ENCODE results near the gene ATP11A.
A peak's percentile ranks its signal among the peaks of the same experiment; 100 is the strongest.

ATP11A gene

GRCh38 chr13:112723771-112724170 is 33.9 kb downstream of the ATP11A start:
- H3K23ac ChIP-seq (ENCODE audit: low read length) = no peak overlapping the region
- DNase-seq = no peak
- no peak overlapping the region for H4K8ac ChIP-seq (ENCODE audit: low read depth, low read length)
- no peak overlapping the region for H3K56ac ChIP-seq (ENCODE audit: low read length)
- peaks cover 14% of the 10 kb centered on the region for H3K79me2 ChIP-seq (ENCODE audit: control insufficient read depth, insufficient read depth, low read length)
- no peak overlapping the region for H2AK5ac ChIP-seq (ENCODE audit: low read length)
- no peak overlapping the region for H3K4ac ChIP-seq (ENCODE audit: low read depth, low read length)
- H3K36me3 ChIP-seq (ENCODE audit: control insufficient read depth, insufficient read depth, low read length) = no peaks in the 10 kb centered on the region
- no peak overlapping the region for H3K27ac ChIP-seq (ENCODE audit: low read depth, low read length)
- peaks cover 4% of the 10 kb centered on the region for H3K4me1 ChIP-seq (ENCODE audit: control insufficient read depth, low read depth, low read length)
- no peaks in the 10 kb centered on the region for H3K27me3 ChIP-seq (ENCODE audit: insufficient read depth, low read length, poor library complexity)
- no CpG with 5 or more reads among the region's 17 CpGs for WGBS (ENCODE audit: extremely low coverage, insufficient coverage, low lambda C conversion rate)
- H4K5ac ChIP-seq (ENCODE audit: low read length) = no peak overlapping the region
- no peak overlapping the region for H3K9ac ChIP-seq (ENCODE audit: low read length)
- peaks cover 21% of the 10 kb centered on the region for H3K79me1 ChIP-seq (ENCODE audit: low read length)
- no peak overlapping the region for H2BK15ac ChIP-seq (replicated peaks; ENCODE audit: low read depth)
- H3K4me3 ChIP-seq (ENCODE audit: low read length) = no peak overlapping the region
- H3K18ac ChIP-seq (ENCODE audit: low read length) = no peak overlapping the region
- no peak overlapping the region for H2BK5ac ChIP-seq (ENCODE audit: low read length)
- no peak overlapping the region for H2BK120ac ChIP-seq (ENCODE audit: low read depth, low read length)
- no peak overlapping the region for H3K4me2 ChIP-seq (ENCODE audit: low read length)

- no peak overlapping the region for H2BK120ac ChIP-seq (ENCODE audit: low read depth, low read length)
- H3K27ac ChIP-seq (ENCODE audit: low read depth, low read length) = no peak overlapping the region
- peaks cover 8% of the 10 kb centered on the region for H3K4me1 ChIP-seq (ENCODE audit: control insufficient read depth, low read depth, low read length)
Observed at GRCh38 chr13:112724788-112725345, 35.0 kb downstream of the ATP11A start.

DNA sequence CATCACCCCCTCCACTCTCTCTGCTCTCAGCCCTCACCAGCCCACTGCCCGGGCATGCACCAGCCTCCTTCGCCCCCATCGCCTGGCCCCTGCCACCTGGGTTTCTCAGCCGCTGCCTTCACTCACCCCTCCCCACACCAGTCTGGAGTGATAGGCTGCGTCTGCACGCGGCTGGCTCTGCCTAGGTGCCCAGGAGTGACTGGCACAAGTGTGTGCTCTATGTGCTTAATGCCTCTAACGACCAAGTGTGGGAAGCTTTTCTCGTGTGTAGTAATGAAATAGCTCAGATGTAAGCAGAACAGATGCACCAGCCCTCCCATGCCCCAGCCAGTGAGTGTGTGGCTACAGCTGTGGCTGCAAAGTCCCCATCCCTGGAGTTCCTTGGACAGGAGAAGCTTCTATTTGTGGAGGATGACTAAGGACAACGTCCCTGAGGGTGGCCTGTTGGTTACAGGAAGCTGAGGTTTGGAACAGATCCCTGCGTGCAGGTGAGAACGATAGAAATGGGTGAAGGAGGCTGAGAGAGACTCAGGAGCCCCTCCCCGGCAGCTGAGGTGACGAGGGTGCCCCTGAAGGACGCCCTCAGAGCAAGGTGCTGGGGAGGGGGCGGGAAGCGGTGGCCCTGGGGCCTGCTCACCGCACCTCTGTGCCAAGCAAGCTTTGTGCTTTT is 35.6 kb downstream of the ATP11A start:
- no peak overlapping the region for H3K56ac ChIP-seq (ENCODE audit: low read length)

More at GRCh38 chr13:112724788-112725345, 35.0 kb downstream of the ATP11A start:
- Histone ChIP-seq H4K8ac (ENCODE audit: low read depth, low read length) (no peak overlapping the region), H3K27me3 (ENCODE audit: insufficient read depth, low read length, poor library complexity) (no peaks in the 10 kb centered on the region), H3K79me1 (ENCODE audit: low read length) (peaks cover 24% of the 10 kb centered on the region), H3K4me2 (ENCODE audit: low read length) (no peak overlapping the region), H4K5ac (ENCODE audit: low read length) (no peak overlapping the region), H3K4me3 (ENCODE audit: low read length) (no peak overlapping the region), H2AK5ac (ENCODE audit: low read length) (no peak overlapping the region), H2BK15ac (replicated peaks; ENCODE audit: low read depth) (no peak overlapping the region), H3K18ac (ENCODE audit: low read length) (no peak overlapping the region), H3K9ac (ENCODE audit: low read length) (no peak overlapping the region), H3K56ac (ENCODE audit: low read length) (no peak overlapping the region), H2BK5ac (ENCODE audit: low read length) (no peak overlapping the region), H3K23ac (ENCODE audit: low read length) (no peak overlapping the region), H3K36me3 (ENCODE audit: control insufficient read depth, insufficient read depth, low read length) (no peaks in the 10 kb centered on the region), H3K4ac (ENCODE audit: low read depth, low read length) (no peak overlapping the region), H3K79me2 (ENCODE audit: control insufficient read depth, insufficient read depth, low read length) (peaks cover 16% of the 10 kb centered on the region)
- WGBS (ENCODE audit: extremely low coverage, insufficient coverage, low lambda C conversion rate) = no CpG with 5 or more reads among the region's 12 CpGs
- DNase-seq = no peak

GRCh38 chr13:112726016-112726767 is 36.4 kb downstream of the ATP11A start:
- peaks cover 16% of the 10 kb centered on the region for H3K79me2 ChIP-seq (ENCODE audit: control insufficient read depth, insufficient read depth, low read length)
- H3K4me1 ChIP-seq (ENCODE audit: control insufficient read depth, low read depth, low read length) = peaks cover 8% of the 10 kb centered on the region
- no peak overlapping the region for H3K4ac ChIP-seq (ENCODE audit: low read depth, low read length)
- no peak overlapping the region for H2AK5ac ChIP-seq (ENCODE audit: low read length)
- H4K8ac ChIP-seq (ENCODE audit: low read depth, low read length) = no peak overlapping the region
- H2BK5ac ChIP-seq (ENCODE audit: low read length) = no peak overlapping the region
- H3K27me3 ChIP-seq (ENCODE audit: insufficient read depth, low read length, poor library complexity) = no peaks in the 10 kb centered on the region
- peaks cover 20% of the 10 kb centered on the region for H3K79me1 ChIP-seq (ENCODE audit: low read length)
- no peak overlapping the region for H3K18ac ChIP-seq (ENCODE audit: low read length)
- H3K4me3 ChIP-seq (ENCODE audit: low read length) = no peak overlapping the region
- no peak overlapping the region for H3K9ac ChIP-seq (ENCODE audit: low read length)
- no CpG with 5 or more reads among the region's 17 CpGs for WGBS (ENCODE audit: extremely low coverage, insufficient coverage, low lambda C conversion rate)
- no peak overlapping the region for H3K23ac ChIP-seq (ENCODE audit: low read length)
- H3K36me3 ChIP-seq (ENCODE audit: control insufficient read depth, insufficient read depth, low read length) = no peaks in the 10 kb centered on the region
- no peak overlapping the region for H3K27ac ChIP-seq (ENCODE audit: low read depth, low read length)
- H2BK120ac ChIP-seq (ENCODE audit: low read depth, low read length) = no peak overlapping the region
- no peak overlapping the region for H4K5ac ChIP-seq (ENCODE audit: low read length)
- H3K4me2 ChIP-seq (ENCODE audit: low read length) = no peak overlapping the region
- DNase-seq = no peak
- H3K56ac ChIP-seq (ENCODE audit: low read length) = no peak overlapping the region
- no peak overlapping the region for H2BK15ac ChIP-seq (replicated peaks; ENCODE audit: low read depth)

More for the DNA sequence above, 35.6 kb downstream of the ATP11A start:
- H2BK15ac ChIP-seq (replicated peaks; ENCODE audit: low read depth) = no peak overlapping the region
- H3K23ac ChIP-seq (ENCODE audit: low read length) = peak overlapping the region; percentile 81
- peaks cover 20% of the 10 kb centered on the region for H3K79me1 ChIP-seq (ENCODE audit: low read length)
- H3K4me1 ChIP-seq (ENCODE audit: control insufficient read depth, low read depth, low read length) = peaks cover 8% of the 10 kb centered on the region
- no peak overlapping the region for H3K9ac ChIP-seq (ENCODE audit: low read length)
- no peak overlapping the region for H2BK120ac ChIP-seq (ENCODE audit: low read depth, low read length)
- H3K4me2 ChIP-seq (ENCODE audit: low read length) = no peak overlapping the region
- no peaks in the 10 kb centered on the region for H3K36me3 ChIP-seq (ENCODE audit: control insufficient read depth, insufficient read depth, low read length)
- H3K79me2 ChIP-seq (ENCODE audit: control insufficient read depth, insufficient read depth, low read length) = peaks cover 16% of the 10 kb centered on the region
- H4K8ac ChIP-seq (ENCODE audit: low read depth, low read length) = no peak overlapping the region
- no peaks in the 10 kb centered on the region for H3K27me3 ChIP-seq (ENCODE audit: insufficient read depth, low read length, poor library complexity)
- no peak overlapping the region for H3K4ac ChIP-seq (ENCODE audit: low read depth, low read length)
- no peak overlapping the region for H3K27ac ChIP-seq (ENCODE audit: low read depth, low read length)
- WGBS (ENCODE audit: extremely low coverage, insufficient coverage, low lambda C conversion rate) = no CpG with 5 or more reads among the region's 18 CpGs
- no peak overlapping the region for H2BK5ac ChIP-seq (ENCODE audit: low read length)
- no peak for DNase-seq
- no peak overlapping the region for H3K18ac ChIP-seq (ENCODE audit: low read length)
- no peak overlapping the region for H2AK5ac ChIP-seq (ENCODE audit: low read length)
- no peak overlapping the region for H3K4me3 ChIP-seq (ENCODE audit: low read length)
- no peak overlapping the region for H4K5ac ChIP-seq (ENCODE audit: low read length)

DNA sequence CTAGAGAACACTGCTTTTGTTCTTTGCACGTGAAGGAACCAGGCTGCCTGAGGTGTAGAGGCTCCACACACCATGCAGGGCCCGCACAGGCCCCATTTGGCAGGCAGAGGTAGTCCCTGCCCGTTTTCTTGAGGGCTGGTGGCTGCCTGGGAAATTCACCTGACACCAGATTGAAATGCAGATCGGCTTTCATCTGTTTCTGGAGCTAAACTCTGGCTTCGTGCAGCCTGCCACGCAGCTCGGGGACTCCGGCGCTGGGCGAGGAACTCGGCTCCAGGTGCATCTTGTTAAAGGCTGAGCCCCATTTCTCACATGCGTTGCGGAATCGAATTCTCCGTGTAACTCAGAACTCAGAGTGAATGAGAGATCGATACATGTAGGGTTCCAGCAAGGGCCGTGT is 37.7 kb downstream of the ATP11A start:
- Histone ChIP-seq H4K5ac (ENCODE audit: low read length) (no peak overlapping the region), H3K4me2 (ENCODE audit: low read length) (no peak overlapping the region), H3K56ac (ENCODE audit: low read length) (no peak overlapping the region), H3K79me1 (ENCODE audit: low read length) (peaks cover 25% of the 10 kb centered on the region), H3K4me1 (ENCODE audit: control insufficient read depth, low read depth, low read length) (peaks cover 6% of the 10 kb centered on the region), H3K18ac (ENCODE audit: low read length) (no peak overlapping the region), H3K36me3 (ENCODE audit: control insufficient read depth, insufficient read depth, low read length) (no peaks in the 10 kb centered on the region), H3K4ac (ENCODE audit: low read depth, low read length) (no peak overlapping the region), H2BK15ac (replicated peaks; ENCODE audit: low read depth) (no peak overlapping the region), H3K27ac (ENCODE audit: low read depth, low read length) (no peak overlapping the region), H2AK5ac (ENCODE audit: low read length) (no peak overlapping the region), H3K27me3 (ENCODE audit: insufficient read depth, low read length, poor library complexity) (no peaks in the 10 kb centered on the region), H2BK5ac (ENCODE audit: low read length) (no peak overlapping the region), H3K4me3 (ENCODE audit: low read length) (no peak overlapping the region), H3K79me2 (ENCODE audit: control insufficient read depth, insufficient read depth, low read length) (peaks cover 20% of the 10 kb centered on the region), H4K8ac (ENCODE audit: low read depth, low read length) (no peak overlapping the region), H3K9ac (ENCODE audit: low read length) (no peak overlapping the region), H3K23ac (ENCODE audit: low read length) (no peak overlapping the region), H2BK120ac (ENCODE audit: low read depth, low read length) (no peak overlapping the region)
- DNase-seq = no peak
- no CpG with 5 or more reads among the region's 17 CpGs for WGBS (ENCODE audit: extremely low coverage, insufficient coverage, low lambda C conversion rate)
